Peyer's patch (tissue), 4 donors: ENCODE results near the gene NAA15. TPM values are rescaled to one million over a fixed set of nuclear protein-coding genes. Genes with fewer than 3 reads are reported as not detected.
"Not testable (repeated sequence)": the region's sequence is repeated elsewhere in the genome, so short reads cannot be mapped to it uniquely, and the experiment has no call there.

ENCODE experiments used
- DNase-seq, 3 donors: peaks; one replicate each; pipeline ENCODE4 v3.0.0-alpha.2; 2017 to 2019
- H3K27ac ChIP-seq, 4 donors: fragments of 200-600 bp; sonication (generic); one replicate each; pipeline ENCODE4 v1.5.1; 2016 to 2019
- H3K27me3 ChIP-seq, 2 donors: fragments of 200-600 bp; sonication (generic); one replicate each; pipeline ENCODE4 v1.5.1; 2019
- H3K36me3 ChIP-seq, 3 donors: fragments of 200-600 bp; sonication (generic); one replicate each; pipeline ENCODE4 v1.5.1; 2016 to 2019
- H3K4me1 ChIP-seq, 4 donors: fragments of 200-600 bp; sonication (generic); one replicate each; pipeline ENCODE4 v1.5.1; 2016 to 2019
- H3K4me3 ChIP-seq, 4 donors: fragments of 200-600 bp; sonication (generic); 1 replicate in 3 of 4; 2 replicates in 1 of 4; pipeline ENCODE4 v1.5.1; 2016 to 2019; ENCODE audit warnings: mild to moderate bottlenecking in 1 of 4
- H3K9me3 ChIP-seq, 4 donors: fragments of 200-600 bp; sonication (generic); one replicate each; pipeline ENCODE4 v1.5.1; 2016 to 2019; ENCODE audit warnings: mild to moderate bottlenecking in 1 of 4
- CTCF ChIP-seq, 6 experiments: fragments of 450-650 bp in 4 of 6; fragments of 200-600 bp in 2 of 6; sonication (generic) in 1 of 6; IDR thresholded peaks; one replicate each; pipeline ENCODE4 v1.5.1; 2017 to 2019; ENCODE audit warnings: antibody characterized with exemption in 6 of 6, mild to moderate bottlenecking in 3 of 6, moderate library complexity in 1 of 6
- POLR2A ChIP-seq, 2 donors: fragments of 450-650 bp; IDR thresholded peaks; one replicate each; pipeline ENCODE4 v1.5.1; 2017; ENCODE audit warnings: antibody characterized with exemption in 2 of 2, mild to moderate bottlenecking in 2 of 2, moderate library complexity in 2 of 2
- total RNA-seq, 4 donors: library from RNA; depleted of rRNA; stranded (reverse); fragments of >200 nt; gene quantifications; one replicate each; pipeline ENCODE4 v1.1.0, GENCODE V29; 2016

The NAA15 gene
- total RNA-seq, 4 donors from 2014 or later, result 16.6 to 77.6 (median 23.5) TPM

GRCh38 chr4:139401368-139401767 lies 100.1 kb downstream of the NAA15 start:
- no peaks in the 10 kb centered on the region for H3K36me3 ChIP-seq
- no peak for TF ChIP-seq POLR2A (IDR thresholded peaks at IDR 0.05)
- TF ChIP-seq CTCF (IDR thresholded peaks at IDR 0.05), result no peak
- no peaks in the 10 kb centered on the region for H3K27me3 ChIP-seq
- no peak for DNase-seq
- H3K4me1 ChIP-seq, result no peaks in the 10 kb centered on the region
- H3K9me3 ChIP-seq, result no peaks in the 10 kb centered on the region
- no peak overlapping the region for H3K4me3 ChIP-seq
- H3K27ac ChIP-seq, result no peak overlapping the region

GRCh38 chr4:139402436-139402835 lies 101.1 kb downstream of the NAA15 start:
- no peaks in the 10 kb centered on the region for H3K4me1 ChIP-seq
- DNase-seq, result no peak
- no peaks in the 10 kb centered on the region for H3K27me3 ChIP-seq
- H3K36me3 ChIP-seq, result no peaks in the 10 kb centered on the region
- H3K9me3 ChIP-seq, result no peaks in the 10 kb centered on the region
- no peak overlapping the region for H3K27ac ChIP-seq
- H3K4me3 ChIP-seq, result no peak overlapping the region
- TF ChIP-seq CTCF (IDR thresholded peaks at IDR 0.05) (no peak), POLR2A (IDR thresholded peaks at IDR 0.05) (no peak)

DNA sequence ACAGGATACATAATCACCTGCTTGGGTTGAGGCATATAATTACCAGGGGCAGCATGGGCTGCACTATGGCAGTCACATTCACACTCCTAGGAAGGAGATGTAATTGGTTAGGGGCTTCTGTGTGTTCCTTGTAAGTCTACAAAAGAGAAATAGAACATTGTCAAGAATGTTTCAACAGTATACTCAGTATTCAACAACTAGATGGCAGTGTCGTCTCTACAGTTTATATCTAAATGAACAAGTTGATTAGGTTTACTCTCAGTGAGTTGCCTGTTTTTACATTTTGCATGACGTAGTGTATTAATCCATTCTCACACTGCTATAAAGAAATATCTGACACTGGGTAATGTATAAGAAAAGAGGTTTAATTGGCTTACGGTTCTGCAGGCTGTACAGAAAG lies 102.2 kb downstream of the NAA15 start:
- DNase-seq, result no peak

DNA sequence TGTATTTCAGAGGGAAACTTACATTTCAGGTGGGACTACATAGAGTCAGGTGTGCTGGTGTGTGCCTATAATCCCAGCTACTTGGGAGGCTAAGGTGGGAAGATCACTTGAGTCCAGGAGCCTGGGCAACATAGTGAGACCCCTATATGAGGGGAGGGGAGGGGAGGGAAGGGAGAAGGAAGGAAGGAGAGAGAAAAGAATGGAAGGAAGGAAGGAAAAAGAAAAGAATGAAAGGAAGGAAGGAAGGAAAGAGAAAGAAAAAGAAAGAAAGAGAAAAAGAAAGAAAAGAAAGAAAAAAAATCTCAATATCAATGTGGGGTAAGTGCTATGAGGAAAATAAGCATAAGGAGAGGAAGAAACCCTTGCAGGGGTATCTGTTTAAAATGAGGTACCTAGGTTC lies 109.0 kb downstream of the NAA15 start:
- no peak overlapping the region for H3K4me3 ChIP-seq

More for the DNA sequence above, 102.2 kb downstream of the NAA15 start:
- Histone ChIP-seq H3K4me3 (no peak overlapping the region), H3K36me3 (no peaks in the 10 kb centered on the region), H3K27ac (no peak overlapping the region), H3K9me3 (no peaks in the 10 kb centered on the region), H3K27me3 (no peaks in the 10 kb centered on the region), H3K4me1 (no peaks in the 10 kb centered on the region)
- TF ChIP-seq POLR2A (IDR thresholded peaks at IDR 0.05) (no peak), CTCF (IDR thresholded peaks at IDR 0.05) (no peak)

DNA sequence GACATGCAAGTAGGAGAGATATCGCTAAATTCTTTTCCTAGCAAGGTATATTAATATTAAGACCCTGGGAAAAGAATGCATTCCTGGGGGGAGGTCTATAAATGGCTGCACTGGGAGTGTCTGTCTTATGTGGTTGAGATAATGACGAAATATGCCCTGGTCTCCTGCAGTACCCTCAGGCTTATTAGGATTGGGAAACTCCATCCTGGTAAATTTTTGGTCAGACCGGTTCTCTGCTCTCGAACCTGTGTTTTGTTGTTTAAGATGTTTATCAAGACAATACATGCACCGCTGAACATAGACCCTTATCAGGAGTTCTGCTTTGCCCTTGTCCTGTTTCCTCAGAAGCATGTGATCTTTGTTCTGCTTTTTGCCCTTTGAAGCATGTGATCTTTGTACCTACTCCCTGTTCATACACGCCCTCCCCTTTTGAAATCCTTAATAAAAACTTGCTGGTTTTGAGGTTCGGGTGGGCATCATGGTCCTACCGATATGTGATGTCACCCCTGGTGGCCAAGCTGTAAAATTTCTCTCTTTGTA lies 113.4 kb downstream of the NAA15 start:
- H3K27ac ChIP-seq, H3K36me3 ChIP-seq, H3K9me3 ChIP-seq, DNase-seq, H3K4me3 ChIP-seq, H3K27me3 ChIP-seq, H3K4me1 ChIP-seq: not testable (repeated sequence)

More for the DNA sequence above, 109.0 kb downstream of the NAA15 start:
- no peak overlapping the region for H3K27ac ChIP-seq
- DNase-seq, result no peak
- peaks cover 0 to 3% (median 0%) of the 10 kb centered on the region in 3 donors for H3K36me3 ChIP-seq
- no peaks in the 10 kb centered on the region for H3K4me1 ChIP-seq
- H3K27me3 ChIP-seq, result no peaks in the 10 kb centered on the region
- TF ChIP-seq CTCF (IDR thresholded peaks at IDR 0.05), result no peak
- TF ChIP-seq POLR2A (IDR thresholded peaks at IDR 0.05), result no peak
- no peaks in the 10 kb centered on the region for H3K9me3 ChIP-seq

DNA sequence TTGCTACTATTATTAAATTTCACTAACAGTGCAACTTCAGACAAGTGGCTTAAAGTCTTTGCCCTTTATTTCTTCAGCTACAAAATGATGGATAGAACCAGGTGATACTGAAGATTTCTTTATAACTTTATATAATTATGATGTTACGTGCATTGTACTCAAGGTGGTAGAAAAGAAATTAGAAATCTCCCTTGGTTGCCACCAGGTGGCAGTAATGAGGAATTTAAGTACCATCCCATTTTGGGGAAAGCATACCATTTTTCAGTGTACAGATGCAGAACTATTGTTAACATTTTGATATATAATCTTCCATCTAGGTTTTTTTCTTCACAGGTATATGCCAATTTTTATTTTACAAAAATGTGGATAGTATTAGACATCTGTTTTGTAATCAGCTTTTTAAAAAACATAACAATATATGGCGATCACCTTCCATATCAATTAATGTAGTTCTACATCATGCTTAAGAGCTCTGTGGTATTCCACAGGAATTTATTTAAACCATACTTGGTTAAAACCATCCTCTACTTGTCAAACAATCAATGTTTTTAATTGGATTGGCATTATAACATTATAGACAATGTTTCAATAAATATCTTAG lies 114.9 kb downstream of the NAA15 start:
- no peak overlapping the region for H3K4me3 ChIP-seq
- H3K27ac ChIP-seq, result no peak overlapping the region
- TF ChIP-seq CTCF (IDR thresholded peaks at IDR 0.05) (peak; percentile 51 to 75 (median 70)), POLR2A (IDR thresholded peaks at IDR 0.05) (no peak)
- no peaks in the 10 kb centered on the region for H3K9me3 ChIP-seq
- no peaks in the 10 kb centered on the region for H3K27me3 ChIP-seq
- H3K36me3 ChIP-seq, result peaks cover 0 to 10% (median 0%) of the 10 kb centered on the region in 3 donors
- H3K4me1 ChIP-seq, result no peaks in the 10 kb centered on the region
- DNase-seq, result no peak
